OCI-M1 (cell line): ENCODE data around the gene CD4.
"Not testable (repeated sequence)": the region's sequence is repeated elsewhere in the genome, so short reads cannot be mapped to it uniquely, and the experiment has no call there.

Experiments used
- DNase-seq: peaks from one replicate; lab custom pipeline; 2025; lab: John Stamatoyannopoulos, UW

The CD4 gene

DNA sequence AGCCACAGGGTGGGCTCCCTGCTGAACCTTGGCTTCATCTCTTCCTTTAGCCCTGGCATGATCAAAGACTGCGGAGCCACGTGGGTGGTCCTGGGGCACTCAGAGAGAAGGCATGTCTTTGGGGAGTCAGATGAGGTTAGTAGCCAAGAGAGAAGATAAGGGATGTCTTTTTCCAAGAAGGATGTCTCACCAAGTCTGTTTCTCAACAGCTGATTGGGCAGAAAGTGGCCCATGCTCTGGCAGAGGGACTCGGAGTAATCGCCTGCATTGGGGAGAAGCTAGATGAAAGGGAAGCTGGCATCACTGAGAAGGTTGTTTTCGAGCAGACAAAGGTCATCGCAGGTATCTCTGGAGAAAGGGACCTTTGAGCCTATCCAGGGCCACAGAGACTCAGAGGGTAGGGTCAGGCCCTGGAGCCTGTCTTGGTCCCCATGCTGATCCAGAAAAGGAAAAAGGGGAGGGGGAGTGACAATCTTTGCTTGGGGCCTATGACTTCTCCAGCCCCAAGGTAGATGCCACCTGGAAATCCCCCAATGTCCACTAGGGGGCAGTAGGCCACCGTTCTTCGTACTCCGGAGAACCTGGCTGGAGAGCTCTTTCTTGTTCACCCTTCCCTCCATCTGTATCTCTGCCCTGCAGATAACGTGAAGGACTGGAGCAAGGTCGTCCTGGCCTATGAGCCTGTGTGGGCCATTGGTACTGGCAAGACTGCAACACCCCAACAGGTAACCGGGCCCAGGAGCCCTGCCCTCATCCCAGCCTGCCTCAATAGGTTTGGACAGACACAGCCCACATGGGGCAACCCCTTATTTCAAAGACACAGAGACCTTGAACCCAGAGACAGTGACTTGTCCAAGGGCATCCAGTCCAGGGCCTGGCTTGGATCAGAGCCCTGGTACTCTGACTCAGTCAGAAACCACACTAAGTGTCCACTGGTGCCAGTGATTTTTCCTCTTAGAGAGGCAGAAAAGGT is 80.0 kb downstream of the CD4 start:
- DNase-seq, result peak; percentile 92

GRCh38 chr12:6870304-6870703 is 81.0 kb downstream of the CD4 start:
- not testable (repeated sequence) for DNase-seq
